ENCODE data around the gene RPRD1B. TPM values are rescaled to one million over a fixed set of nuclear protein-coding genes. Genes with fewer than 3 reads are reported as not detected.

RPRD1B gene
- total and polyA plus RNA-seq, 2 of the 8 experiments (the other 6 are each of a cell fraction or from before 2014, with no cell fraction given), result 10.3 to 20.9 TPM

GRCh38 chr20:38084425-38084951, 50.9 kb downstream of the RPRD1B start (continued):
- TF ChIP-seq ATF3 (IDR thresholded peaks at IDR 0.05; ENCODE audit: insufficient read depth, low read depth, low read length), result no peak
- TF ChIP-seq KDM4A (IDR thresholded peaks at IDR 0.05; ENCODE audit: low read depth, low read length, severe bottlenecking), result no peak
- no peak for TF ChIP-seq HDAC2 (IDR thresholded peaks at IDR 0.05; ENCODE audit: borderline replicate concordance in 1 of 2, low read depth in 2 of 2, low read length in 2 of 2)
- no peak for TF ChIP-seq NANOG (IDR thresholded peaks at IDR 0.05; ENCODE audit: insufficient read depth, low read depth, low read length, poor library complexity, severe bottlenecking)
- TF ChIP-seq POLR2AphosphoS5 (IDR thresholded peaks at IDR 0.05; ENCODE audit: low read depth, low read length), result no peak
